NCI-H187 treated with DMSO at 0.1 percent for 48 hours (cell line): ENCODE data around the gene ATAD1.
A peak's percentile ranks its signal among the peaks of the same experiment; 100 is the strongest.
"Not testable (repeated sequence)": the region's sequence is repeated elsewhere in the genome, so short reads cannot be mapped to it uniquely, and the experiment has no call there.

Experiments
- DNase-seq: peaks from one replicate; lab custom pipeline; 2025; lab: John Stamatoyannopoulos, UW

ATAD1 gene

DNA sequence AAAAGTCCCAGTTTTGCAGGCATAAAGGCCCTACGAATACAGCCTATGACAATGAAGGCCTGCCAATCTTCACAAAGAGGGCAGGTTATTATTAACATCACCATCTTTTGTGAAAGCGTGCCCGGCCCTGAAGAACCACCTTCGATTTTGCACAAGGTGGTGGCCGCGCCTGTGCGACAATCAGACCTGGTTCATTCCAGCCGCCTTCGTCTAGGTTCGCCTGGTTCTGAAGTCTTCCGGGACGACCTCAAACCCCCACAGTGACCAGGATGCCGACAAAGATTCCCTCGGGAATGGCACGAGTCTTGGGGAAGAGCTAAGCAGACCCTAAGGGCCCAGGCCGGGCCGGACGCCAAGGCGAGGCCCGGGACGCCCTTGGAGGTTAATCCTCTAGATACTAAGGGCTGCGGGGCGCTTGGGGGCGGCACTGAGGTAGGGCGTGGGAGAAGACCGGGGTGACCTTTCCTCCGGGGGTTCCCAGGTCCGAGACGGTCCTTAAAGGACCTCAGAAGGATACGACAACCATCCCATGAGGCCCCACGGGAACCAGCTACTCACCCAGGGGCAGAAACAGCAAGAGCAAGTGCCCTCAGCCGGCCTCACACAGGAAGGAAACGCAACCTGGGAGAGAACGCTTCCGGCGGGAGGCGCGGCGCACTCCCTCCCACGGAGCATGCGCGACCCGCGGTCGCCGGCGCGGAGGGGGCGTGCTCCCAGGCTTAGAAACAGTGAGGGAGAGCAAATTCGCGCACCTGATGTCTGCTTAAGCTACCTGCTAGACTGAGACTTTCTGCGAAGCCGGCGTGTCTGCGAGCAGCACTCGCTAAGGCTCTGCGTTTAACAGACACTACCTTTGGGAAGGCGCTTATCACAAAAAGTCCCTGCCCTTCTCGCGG is at the start of gene ATAD1:
Gene ATAD1, minus strand, starts transcription at position 618 of the 896 bp plus-strand sequence. CDS start 3,627 bp downstream, outside the sequence.
- peak; percentile 7 for DNase-seq

GRCh38 chr10:87867453-87867852 is 49.4 kb upstream of the ATAD1 start:
- DNase-seq, result no peak

GRCh38 chr10:87866412-87866974 is 48.5 kb upstream of the ATAD1 start:
- no peak for DNase-seq

GRCh38 chr10:87865241-87865881 is 47.3 kb upstream of the ATAD1 start:
- no peak for DNase-seq

DNA sequence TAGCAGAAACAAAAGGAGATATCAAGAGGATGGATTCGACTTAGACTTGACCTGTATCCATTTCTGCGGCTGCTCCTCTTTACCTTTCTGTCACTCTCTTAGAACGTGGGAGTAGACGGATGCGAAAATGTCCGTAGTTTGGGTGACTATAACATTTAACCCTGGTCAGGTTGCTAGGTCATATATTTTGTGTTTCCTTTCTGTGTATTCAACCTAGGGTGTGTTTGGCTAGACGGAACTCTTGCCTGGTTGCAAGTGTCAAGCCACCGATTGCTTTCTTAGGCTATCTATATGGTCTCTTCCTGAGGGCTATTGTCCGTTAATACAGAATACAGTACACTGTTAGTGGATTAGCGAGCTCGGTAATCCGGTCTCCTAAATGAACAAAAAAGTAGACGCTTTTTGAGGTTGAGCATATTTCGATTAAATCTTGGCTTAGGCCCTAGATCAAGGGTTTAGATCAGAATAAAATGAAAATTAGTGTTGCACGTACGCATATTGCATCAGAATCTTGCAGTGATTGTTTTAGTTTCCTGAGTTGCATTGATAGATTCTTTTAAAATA is 46.6 kb upstream of the ATAD1 start:
- no peak for DNase-seq

- not testable (repeated sequence) for DNase-seq
Observed at GRCh38 chr10:87863951-87864495, 46.0 kb upstream of the ATAD1 start.

GRCh38 chr10:87863053-87863943 is 45.3 kb upstream of the ATAD1 start, which contains the start of the genes KLLN and PTEN:
Gene KLLN, minus strand, starts transcription at chr10:87863533. Its CDS starts 1,046 bp downstream, at chr10:87862487.
Gene PTEN, plus strand, starts transcription at chr10:87863625. Its CDS starts 845 bp downstream, at chr10:87864470.
- peak; percentile 62 for DNase-seq

DNA sequence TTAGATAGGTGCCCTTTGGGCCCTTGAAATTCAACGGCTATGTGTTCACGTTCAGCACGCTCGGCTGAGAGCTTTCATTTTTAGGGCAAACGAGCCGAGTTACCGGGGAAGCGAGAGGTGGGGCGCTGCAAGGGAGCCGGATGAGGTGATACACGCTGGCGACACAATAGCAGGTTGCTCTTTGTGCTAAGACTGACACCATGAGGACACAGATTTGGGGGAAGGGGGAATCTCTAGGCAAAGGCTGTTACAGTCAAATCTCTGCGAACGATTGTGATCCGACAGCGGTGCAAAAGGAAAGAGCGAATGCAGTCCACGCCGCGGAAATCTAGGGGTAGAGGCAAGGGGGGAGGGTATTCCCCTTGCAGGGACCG is 44.6 kb upstream of the ATAD1 start:
- no peak for DNase-seq

- no peak for DNase-seq
Observed at GRCh38 chr10:87861953-87862678, 44.1 kb upstream of the ATAD1 start.

DNA sequence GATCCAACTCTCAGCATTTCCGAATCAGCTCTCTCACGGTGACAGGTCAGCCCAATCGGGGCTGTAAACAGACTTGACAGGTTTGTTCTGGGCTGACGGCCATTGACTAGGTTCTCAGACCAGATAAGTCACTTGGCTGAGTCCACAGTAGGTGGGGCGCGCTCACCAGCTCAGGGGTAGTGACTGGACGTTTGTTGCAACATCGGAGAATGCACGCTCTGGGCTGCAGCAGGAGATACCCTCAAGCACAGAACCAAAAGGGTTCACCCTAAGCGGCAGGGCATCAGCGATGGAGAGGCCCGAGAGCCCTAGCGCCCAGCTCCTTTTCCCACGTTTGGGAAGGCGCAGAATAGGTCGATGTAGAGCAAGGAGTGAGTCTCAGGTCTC is 43.5 kb upstream of the ATAD1 start:
- DNase-seq, result no peak

DNA sequence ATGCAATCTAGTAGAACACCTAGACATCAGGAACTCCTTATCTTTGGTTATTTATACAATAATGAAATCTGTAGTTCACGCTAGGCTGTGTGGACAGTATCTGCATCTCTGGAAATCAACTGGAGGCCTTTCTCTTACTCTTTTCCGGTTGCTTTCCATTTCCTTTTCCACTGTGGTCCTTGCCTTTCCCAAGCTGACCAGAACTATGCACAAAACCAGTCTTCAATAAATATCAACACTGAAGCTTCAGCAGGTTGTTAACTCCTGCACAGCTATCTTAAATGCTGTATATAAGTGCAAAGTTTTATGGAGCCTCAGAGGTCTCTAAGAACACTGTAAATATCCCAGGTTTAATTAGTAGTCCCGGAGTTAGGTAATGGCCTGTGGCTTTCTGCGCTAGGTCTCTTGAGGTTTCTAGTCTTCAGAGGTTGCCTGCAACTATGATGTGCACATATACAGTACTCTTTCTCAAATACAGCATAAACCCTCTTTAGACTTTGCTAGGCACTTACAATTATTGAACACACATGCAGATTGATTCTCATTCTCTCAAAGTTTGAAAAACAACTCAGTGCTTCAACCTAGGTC is 42.9 kb upstream of the ATAD1 start:
- DNase-seq, result no peak

DNA sequence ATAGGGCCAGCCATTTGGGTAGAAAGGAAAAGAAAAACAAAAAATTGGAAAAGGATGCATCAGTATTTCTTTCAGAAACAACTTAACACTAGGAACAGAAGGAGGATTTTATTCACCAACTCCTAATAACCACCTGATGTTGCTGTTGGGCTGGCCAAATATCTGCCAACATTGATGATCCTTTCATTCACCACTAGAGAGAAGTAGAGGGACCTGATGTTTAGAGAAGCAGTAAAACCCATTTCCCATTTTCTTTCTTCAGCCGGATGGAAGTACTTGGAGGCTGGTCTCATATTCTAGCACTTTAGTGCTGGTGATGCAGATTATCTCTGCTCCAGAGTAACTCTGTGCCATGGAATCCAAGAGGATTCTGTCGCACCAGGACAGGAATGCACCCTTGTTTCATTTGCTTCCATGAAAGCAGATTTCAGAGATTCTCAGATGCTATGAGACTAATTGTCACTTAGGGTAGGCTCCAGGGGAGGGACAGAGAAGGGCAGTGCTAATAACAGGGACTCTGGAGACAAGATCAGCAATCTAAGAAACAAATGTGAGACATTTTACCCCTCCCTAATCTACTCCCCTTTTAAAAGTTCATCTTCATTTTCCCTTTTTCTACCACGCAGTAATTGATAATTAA is 42.2 kb upstream of the ATAD1 start:
- DNase-seq, result peak; percentile 55

DNA sequence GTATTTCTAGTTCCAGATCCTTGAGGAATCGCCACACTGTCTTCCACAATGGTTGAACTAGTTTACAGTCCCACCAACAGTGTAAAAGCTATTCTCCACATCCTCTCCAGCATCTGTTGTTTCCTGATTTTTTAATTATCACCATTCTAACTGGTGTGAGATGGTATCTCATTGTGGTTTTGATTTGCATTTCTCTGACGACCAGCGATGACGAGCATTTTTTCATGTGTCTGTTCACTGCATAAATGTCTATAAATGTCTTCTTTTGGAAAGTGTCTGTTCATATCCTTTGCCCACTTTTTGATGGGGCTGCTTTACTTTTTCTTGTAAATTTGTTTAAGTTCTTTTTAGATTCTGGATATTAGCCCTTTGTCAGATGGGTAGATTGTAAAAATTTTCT is 37.6 kb upstream of the ATAD1 start:
- not testable (repeated sequence) for DNase-seq

DNA sequence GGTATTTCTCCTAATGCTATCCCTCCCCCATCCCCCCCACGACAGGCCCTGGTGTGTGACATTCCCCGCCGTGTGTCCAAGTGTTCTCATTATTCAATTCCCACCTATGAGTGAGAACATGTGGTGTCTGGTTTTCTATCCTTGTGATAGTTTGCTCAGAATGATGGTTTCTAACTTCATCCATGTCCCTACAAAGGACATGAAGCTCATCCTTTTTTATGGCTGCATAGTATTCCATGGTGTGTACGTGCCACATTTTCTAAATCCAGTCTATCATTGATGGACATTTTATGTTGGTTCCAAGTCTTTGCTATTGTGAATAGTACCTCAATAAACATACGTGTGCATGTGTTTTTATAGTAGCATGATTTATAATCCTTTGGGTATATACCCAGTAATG is 37.2 kb upstream of the ATAD1 start:
- DNase-seq, result not testable (repeated sequence)

GRCh38 chr10:87852089-87852488 is 34.1 kb upstream of the ATAD1 start:
- DNase-seq, result no peak

DNA sequence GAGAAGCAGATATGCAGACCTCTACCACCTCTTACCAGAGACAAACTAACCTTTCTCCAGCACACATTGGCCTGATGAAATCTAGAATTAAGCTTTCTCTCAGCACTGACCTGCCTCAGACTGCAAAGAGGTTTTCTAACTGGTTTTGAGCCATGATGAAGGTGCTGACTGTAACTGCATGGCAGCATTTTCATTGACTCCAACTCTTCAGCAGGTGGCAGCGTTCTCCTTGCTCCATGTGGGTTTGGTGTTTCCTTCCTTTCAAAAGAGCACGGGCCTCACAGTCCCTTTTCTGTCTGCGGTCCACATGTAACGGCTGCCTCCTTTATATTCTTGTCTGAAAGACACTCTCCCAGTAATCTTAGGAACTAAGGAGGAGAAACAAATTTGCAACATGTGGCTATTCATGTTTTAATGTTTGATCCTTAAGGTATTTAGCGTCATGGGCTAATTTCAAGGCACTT is 32.7 kb upstream of the ATAD1 start:
- peak; percentile 18 for DNase-seq

DNA sequence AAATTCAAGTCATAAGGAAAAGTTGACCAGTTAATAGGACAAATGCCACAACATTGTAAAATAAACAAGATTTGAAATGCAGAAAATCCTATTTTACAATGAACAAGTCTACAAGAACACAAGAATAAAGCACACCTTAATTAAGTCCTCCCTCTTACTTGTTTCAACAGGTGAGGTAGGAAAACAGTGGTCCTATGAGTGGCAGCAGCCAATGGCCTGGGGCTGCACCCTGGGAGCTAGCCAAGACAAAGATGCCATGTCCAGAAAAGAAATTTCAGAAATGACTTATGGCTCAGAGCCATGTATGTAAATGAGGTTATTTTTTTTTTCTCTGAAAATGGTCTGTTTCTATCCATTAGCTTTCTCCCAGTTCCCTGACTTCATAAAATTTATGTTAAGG is 31.0 kb upstream of the ATAD1 start:
- DNase-seq, result no peak

GRCh38 chr10:87847550-87847949 is 29.5 kb upstream of the ATAD1 start:
- DNase-seq, result no peak

- not testable (repeated sequence) for DNase-seq
Observed at GRCh38 chr10:87846711-87847110, 28.7 kb upstream of the ATAD1 start.
